Fibroblast of lung (primary cell): Measurements from ENCODE around the gene DNAH5. TPM values are rescaled to one million over a fixed set of nuclear protein-coding genes. Genes with fewer than 3 reads are reported as not detected.
A peak's percentile ranks its signal among the peaks of the same experiment; 100 is the strongest.
"Not testable (repeated sequence)": the region's sequence is repeated elsewhere in the genome, so short reads cannot be mapped to it uniquely, and the experiment has no call there.

Experiments used
- DNase-seq, 2 donors: peaks; one replicate each; pipeline versions ENCODE4 v3.0.0 to v3.0.0-alpha.2; 2010; ENCODE audit warnings: low read depth in 2 of 2
- H2AFZ ChIP-seq: 2 replicates; pipeline ENCODE4 v1.5.1; 2012; ENCODE audit warnings: low read length, control low read depth, inconsistent platforms
- H3K27ac ChIP-seq: 2 replicates; pipeline ENCODE4 v1.5.1; 2011; ENCODE audit warnings: low read length, control low read depth; ENCODE audit not compliant: insufficient read depth
- H3K27me3 ChIP-seq: 2 replicates; pipeline ENCODE4 v1.5.1; 2011; ENCODE audit warnings: mild to moderate bottlenecking, low read length; ENCODE audit not compliant: control insufficient read depth, insufficient read depth
- H3K36me3 ChIP-seq: 2 replicates; pipeline ENCODE4 v1.5.1; 2011; ENCODE audit warnings: low read length; ENCODE audit not compliant: control insufficient read depth, insufficient read depth
- H3K4me1 ChIP-seq: 2 replicates; pipeline ENCODE4 v1.5.1; 2011; ENCODE audit warnings: low read length; ENCODE audit not compliant: control insufficient read depth, insufficient read depth; ENCODE audit errors: extremely low read depth
- H3K4me2 ChIP-seq: 2 replicates; pipeline ENCODE4 v1.5.1; 2011; ENCODE audit warnings: low read length, control low read depth; ENCODE audit not compliant: insufficient read depth; ENCODE audit errors: extremely low read depth
- H3K4me3 ChIP-seq, 4 experiments: fragments of 200-600 bp in 1 of 4; sonication (generic) in 1 of 4; replicated peaks in 1 of 4; 2 replicates each; pipeline ENCODE4 v1.5.1; 2011 to 2016; ENCODE audit warnings: low read length in 4 of 4, low read depth in 3 of 4, mild to moderate bottlenecking in 3 of 4, control low read depth in 2 of 4, inconsistent platforms in 1 of 4, mixed read lengths in 1 of 4; ENCODE audit not compliant: insufficient read depth in 1 of 4; ENCODE audit errors: control extremely low read depth in 1 of 4
- H3K79me2 ChIP-seq: 2 replicates; pipeline ENCODE4 v1.5.1; 2012; ENCODE audit warnings: mild to moderate bottlenecking, low read length, inconsistent platforms; ENCODE audit not compliant: control insufficient read depth, insufficient read depth
- H3K9ac ChIP-seq: 2 replicates; pipeline ENCODE4 v1.5.1; 2011; ENCODE audit warnings: mild to moderate bottlenecking, low read length, control low read depth; ENCODE audit not compliant: insufficient read depth
- H3K9me3 ChIP-seq: 2 replicates; pipeline ENCODE4 v1.5.1; 2012; ENCODE audit warnings: low read depth, low read length; ENCODE audit not compliant: control insufficient read depth, insufficient read depth
- H4K20me1 ChIP-seq: 2 replicates; pipeline ENCODE4 v1.5.1; 2011; ENCODE audit warnings: low read length; ENCODE audit not compliant: control insufficient read depth, insufficient read depth; ENCODE audit errors: extremely low read depth
- CTCF ChIP-seq, 2 donors: IDR thresholded peaks in 1 of 2; conservative IDR thresholded peaks in 1 of 2; 1 replicate in 1 of 2; 2 replicates in 1 of 2; pipeline ENCODE4 v1.5.1; 2011 to 2012; ENCODE audit warnings: low read length in 2 of 2, control low read depth in 1 of 2, inconsistent platforms in 1 of 2, low read depth in 1 of 2, mild to moderate bottlenecking in 1 of 2
- EZH2 ChIP-seq: IDR thresholded peaks from 2 replicates; pipeline ENCODE4 v1.5.1; 2012; ENCODE audit warnings: low read length, control low read depth, mild to moderate bottlenecking; ENCODE audit errors: missing control alignments
- polyA plus RNA-seq, 2 donors: library from polyadenylated mRNA; depleted of rRNA in 1 of 2; stranded (reverse) in 1 of 2; unstranded in 1 of 2; fragments of >200 nt; gene quantifications; 2 replicates each; pipeline ENCODE4 v1.2.1, GENCODE V29; 2011 to 2012; ENCODE audit warnings: missing spikeins in 1 of 2
- total RNA-seq: library from RNA; depleted of rRNA; stranded (reverse); fragments of >200 nt; gene quantifications from 2 replicates; pipeline ENCODE4 v1.2.1, GENCODE V29; 2014

The DNAH5 gene
- total and polyA plus RNA-seq, 2 donors (not counting 1 experiment from before 2014, with no cell fraction given) = 2.1 to 3.1 TPM

DNA sequence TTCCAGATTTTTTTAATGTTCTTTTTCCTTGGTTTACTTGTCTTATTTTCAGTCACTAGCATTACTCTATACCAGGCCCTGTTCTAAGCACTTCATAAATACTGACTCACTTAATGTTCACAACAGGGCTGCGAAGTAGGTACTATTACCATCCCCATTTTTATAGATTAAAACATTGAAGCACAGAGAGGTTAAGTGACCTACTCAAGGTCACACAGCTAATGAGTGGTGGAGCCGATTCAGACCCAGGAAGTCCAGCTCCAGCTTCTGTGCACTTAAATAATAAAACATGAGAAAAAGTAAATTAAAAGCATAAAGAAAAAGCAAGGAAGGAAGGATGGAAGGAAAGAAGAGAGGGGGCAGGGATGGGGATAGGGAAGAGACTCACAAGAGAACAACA, 45.3 kb upstream of the DNAH5 start:
- no peak overlapping the region for H3K4me3 ChIP-seq
- H3K4me2 ChIP-seq = no peak overlapping the region
- no peak overlapping the region for H2AFZ ChIP-seq
- no peaks in the 10 kb centered on the region for H3K27me3 ChIP-seq
- DNase-seq = no peak
- peaks cover 12% of the 10 kb centered on the region for H3K4me1 ChIP-seq
- no peaks in the 10 kb centered on the region for H4K20me1 ChIP-seq
- H3K79me2 ChIP-seq = peaks cover 2% of the 10 kb centered on the region
- no peak overlapping the region for H3K9ac ChIP-seq
- no peak overlapping the region for H3K27ac ChIP-seq
- H3K9me3 ChIP-seq = no peaks in the 10 kb centered on the region
- no peak for TF ChIP-seq EZH2
- no peak for TF ChIP-seq CTCF (conservative IDR thresholded peaks at IDR 0.05 in 1 of 2, IDR thresholded peaks at IDR 0.05 in 1 of 2; ENCODE audit: low read depth in 1 of 2, low read length in 2 of 2)
- no peaks in the 10 kb centered on the region for H3K36me3 ChIP-seq

GRCh38 chr5:13987843-13988464, 43.5 kb upstream of the DNAH5 start:
- H3K27ac ChIP-seq = no peak overlapping the region
- no peak for TF ChIP-seq EZH2
- peak; percentile 91 to 93 for TF ChIP-seq CTCF (conservative IDR thresholded peaks at IDR 0.05 in 1 of 2, IDR thresholded peaks at IDR 0.05 in 1 of 2; ENCODE audit: low read depth in 1 of 2, low read length in 2 of 2)
- no peaks in the 10 kb centered on the region for H4K20me1 ChIP-seq
- no peaks in the 10 kb centered on the region for H3K9me3 ChIP-seq
- H3K79me2 ChIP-seq = peaks cover 2% of the 10 kb centered on the region
- H2AFZ ChIP-seq = no peak overlapping the region
- peaks cover 12% of the 10 kb centered on the region for H3K4me1 ChIP-seq
- H3K36me3 ChIP-seq = no peaks in the 10 kb centered on the region
- no peak overlapping the region for H3K4me2 ChIP-seq
- no peaks in the 10 kb centered on the region for H3K27me3 ChIP-seq
- DNase-seq = peak; percentile 58 to 75
- H3K9ac ChIP-seq = no peak overlapping the region
- H3K4me3 ChIP-seq = no peak overlapping the region

DNA sequence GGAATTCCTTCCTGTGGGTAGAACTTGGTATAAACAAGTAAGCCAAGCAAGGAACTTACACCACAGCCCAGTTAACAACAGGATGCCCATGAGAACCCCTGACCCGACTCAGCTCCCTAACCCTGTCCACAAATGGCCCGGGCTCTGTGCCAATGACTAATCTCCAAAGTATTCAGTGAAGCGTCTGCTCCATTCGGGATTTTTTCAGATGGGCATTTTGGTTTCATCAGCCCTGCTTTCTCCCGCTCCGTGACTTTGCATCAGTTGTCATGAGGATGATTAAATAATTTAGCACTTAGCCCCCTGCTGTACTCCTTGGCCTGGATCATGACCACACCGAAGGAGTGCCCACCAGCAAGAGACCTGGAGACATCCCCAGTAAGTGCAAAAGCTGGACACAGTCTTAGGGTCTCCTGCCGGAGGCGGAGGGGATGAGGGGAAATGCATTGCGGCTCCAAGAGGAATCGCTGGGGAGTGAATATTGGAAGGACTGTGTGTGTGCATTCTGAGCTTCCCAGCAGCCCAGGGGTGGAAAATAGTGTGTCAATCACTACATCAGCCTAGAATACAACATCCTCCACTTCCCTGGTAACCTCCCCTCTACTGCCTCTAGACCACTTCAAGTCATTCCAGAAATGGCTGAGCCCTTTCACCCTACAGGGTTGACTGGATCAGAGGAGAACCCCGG, 41.4 kb upstream of the DNAH5 start:
- Histone ChIP-seq H2AFZ (peak overlapping the region; percentile 27), H3K27ac (peak overlapping the region; percentile 60), H3K79me2 (peaks cover 2% of the 10 kb centered on the region), H3K4me2 (peak overlapping the region; percentile 59), H4K20me1 (no peaks in the 10 kb centered on the region), H3K27me3 (no peaks in the 10 kb centered on the region), H3K36me3 (no peaks in the 10 kb centered on the region), H3K4me3 (peak overlapping the region in 1 of 4 experiments; percentile 25), H3K9me3 (no peaks in the 10 kb centered on the region), H3K9ac (no peak overlapping the region), H3K4me1 (peaks cover 12% of the 10 kb centered on the region)
- peak; percentile 83 to 91 for DNase-seq
- TF ChIP-seq EZH2 (no peak), CTCF (conservative IDR thresholded peaks at IDR 0.05 in 1 of 2, IDR thresholded peaks at IDR 0.05 in 1 of 2; ENCODE audit: low read depth in 1 of 2, low read length in 2 of 2) (no peak)

DNA sequence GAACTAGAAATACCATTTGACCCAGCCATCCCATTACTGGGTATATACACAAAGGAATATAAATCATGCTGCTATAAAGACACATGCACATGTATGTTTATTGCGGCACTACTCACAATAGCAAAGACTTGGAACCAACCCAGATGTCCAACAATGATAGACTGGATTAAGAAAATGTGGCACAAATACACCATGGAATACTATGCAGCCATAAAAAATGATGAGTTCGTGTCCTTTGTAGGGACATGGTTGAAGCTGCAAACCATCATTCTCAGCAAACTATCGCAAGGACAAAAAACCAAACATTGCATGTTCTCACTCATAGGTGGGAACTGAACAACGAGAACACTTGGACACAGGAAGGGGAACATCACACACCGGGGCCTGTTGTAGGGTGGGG, 40.4 kb upstream of the DNAH5 start:
- H3K27me3 ChIP-seq, H3K27ac ChIP-seq, DNase-seq, H3K4me2 ChIP-seq, H3K36me3 ChIP-seq, H2AFZ ChIP-seq, H3K4me3 ChIP-seq, H4K20me1 ChIP-seq, H3K9ac ChIP-seq, H3K79me2 ChIP-seq, H3K9me3 ChIP-seq: not testable (repeated sequence)
- peaks cover 12% of the 10 kb centered on the region for H3K4me1 ChIP-seq
